B cell (primary cell): ENCODE measurements around the gene SEC61B. TPM values are rescaled to one million over a fixed set of nuclear protein-coding genes. Genes with fewer than 3 reads are reported as not detected.

Source experiments
- ATAC-seq: fragments of 200-7000 bp; cut with Tn5 transposase; one replicate; pipeline ENCODE4 v1.10.0; 2021; ENCODE audit warnings: low read depth, mild to moderate bottlenecking, moderate number of reproducible peaks, moderate library complexity
- CTCF ChIA-PET: fragments of 350-600 bp; sonication (Branson Sonifier 250); formaldehyde crosslinking; loops from one replicate; lab custom pipeline; 2021; ENCODE audit warnings: antibody characterized with exemption, inconsistent platforms; lab: Charles Lee
- POLR2A ChIA-PET: fragments of 350-600 bp; sonication (Branson Sonifier 250); formaldehyde crosslinking; loops from one replicate; lab custom pipeline; 2021; ENCODE audit warnings: antibody characterized with exemption; lab: Charles Lee
- DNase-seq: peaks from one replicate; pipeline ENCODE4 v3.0.0; 2013
- H2AFZ ChIP-seq: 2 replicates; pipeline ENCODE4 v1.6.1; 2012; ENCODE audit warnings: mild to moderate bottlenecking, low read depth, low read length; ENCODE audit not compliant: insufficient read depth, poor library complexity, severe bottlenecking
- H3K27ac ChIP-seq, 2 donors: 1 replicate in 1 of 2; 2 replicates in 1 of 2; pipeline ENCODE4 v1.5.1; 2012 to 2013; ENCODE audit warnings: low read length in 2 of 2, mild to moderate bottlenecking in 2 of 2, moderate library complexity in 1 of 2
- H3K27me3 ChIP-seq, 4 experiments: fragments of 200-600 bp in 1 of 4; sonication (generic) in 1 of 4; replicated peaks in 1 of 4; 1 replicate in 2 of 4; 2 replicates in 2 of 4; pipeline versions ENCODE4 v1.6.1 to v1.7.0; 2013 to 2016; ENCODE audit warnings: low read length in 3 of 4, mild to moderate bottlenecking in 2 of 4, mixed read lengths in 1 of 4, moderate library complexity in 1 of 4; ENCODE audit not compliant: insufficient read depth in 4 of 4, control insufficient read depth in 3 of 4; ENCODE audit errors: control extremely low read depth in 1 of 4
- H3K36me3 ChIP-seq, 2 experiments: replicated peaks in 1 of 2; 1 replicate in 1 of 2; 2 replicates in 1 of 2; pipeline versions ENCODE4 v1.6.1 to v1.7.1; 2013; ENCODE audit warnings: low read length in 1 of 2; ENCODE audit not compliant: insufficient read depth in 2 of 2, control insufficient read depth in 1 of 2; ENCODE audit errors: control extremely low read depth in 1 of 2, extremely low read depth in 1 of 2
- H3K4me1 ChIP-seq, 2 donors: fragments of 200-600 bp in 1 of 2; sonication (generic) in 1 of 2; 1 replicate in 1 of 2; 2 replicates in 1 of 2; pipeline versions ENCODE4 v1.5.1 to v1.6.1; 2013 to 2017; ENCODE audit warnings: low read length in 2 of 2; ENCODE audit not compliant: control insufficient read depth in 2 of 2, insufficient read depth in 2 of 2
- H3K4me2 ChIP-seq: replicated peaks from 2 replicates; pipeline ENCODE3; 2012; ENCODE audit warnings: mild to moderate bottlenecking, low read depth, low read length; ENCODE audit not compliant: poor library complexity, severe bottlenecking
- H3K4me3 ChIP-seq, 5 experiments: fragments of 200-600 bp in 1 of 5; sonication (generic) in 1 of 5; 1 replicate in 3 of 5; 2 replicates in 2 of 5; pipeline versions ENCODE4 v1.5.1 to v1.7.0; 2011 to 2016; ENCODE audit warnings: low read length in 4 of 5, mild to moderate bottlenecking in 4 of 5, low read depth in 2 of 5, control low read depth in 1 of 5, moderate library complexity in 1 of 5; ENCODE audit not compliant: insufficient read depth in 1 of 5; ENCODE audit errors: control extremely low read depth in 1 of 5, extremely low read depth in 1 of 5
- H3K79me2 ChIP-seq: fragments of 200-600 bp; sonication (generic); one replicate; pipeline ENCODE4 v1.6.0; 2016; ENCODE audit warnings: low read length; ENCODE audit not compliant: control insufficient read depth, insufficient read depth
- H3K9ac ChIP-seq: fragments of 200-600 bp; sonication (generic); 2 replicates; pipeline ENCODE4 v1.6.1; 2017; ENCODE audit warnings: mild to moderate bottlenecking, low read length, moderate library complexity
- H3K9me3 ChIP-seq, 3 donors: one replicate each; pipeline versions ENCODE4 v1.6.1 to v1.7.1; 2013; ENCODE audit warnings: low read length in 2 of 3; ENCODE audit not compliant: control insufficient read depth in 2 of 3, insufficient read depth in 1 of 3; ENCODE audit errors: control extremely low read depth in 1 of 3
- H4K20me1 ChIP-seq: 2 replicates; pipeline ENCODE4 v1.6.0; 2012; ENCODE audit warnings: mild to moderate bottlenecking, low read length; ENCODE audit not compliant: insufficient read depth, control insufficient read depth, poor library complexity, severe bottlenecking
- H3K27ac Mint-ChIP-seq: one replicate; pipeline ENCODE4 v1.8.0; 2021; ENCODE audit warnings: mixed read lengths
- H3K27me3 Mint-ChIP-seq: one replicate; pipeline ENCODE4 v1.8.0; 2021; ENCODE audit warnings: mixed read lengths
- H3K4me1 Mint-ChIP-seq: one replicate; pipeline ENCODE4 v1.8.0; 2021; ENCODE audit warnings: mixed read lengths
- H3K4me3 Mint-ChIP-seq: one replicate; pipeline ENCODE4 v1.8.0; 2021; ENCODE audit warnings: mixed read lengths
- H3K9me3 Mint-ChIP-seq: one replicate; pipeline ENCODE4 v1.8.0; 2022; ENCODE audit warnings: mixed read lengths; ENCODE audit not compliant: insufficient read depth
- CTCF ChIP-seq: fragments of 200-600 bp; IDR thresholded peaks from one replicate; pipeline ENCODE4 v1.8.0; 2022; ENCODE audit warnings: antibody characterized with exemption, mild to moderate bottlenecking
- EZH2 ChIP-seq: IDR thresholded peaks from 2 replicates; pipeline ENCODE4 v1.6.1; 2012; ENCODE audit warnings: borderline replicate concordance, low read depth, mild to moderate bottlenecking, moderate library complexity, low read length; ENCODE audit not compliant: insufficient read depth, poor library complexity, severe bottlenecking
- WGBS: methylation state at CpG from one replicate; pipeline ENCODE4 v1.1.5; 2013; ENCODE audit warnings: missing lambda C conversion rate; ENCODE audit not compliant: insufficient coverage; 5-methylcytosine and 5-hydroxymethylcytosine counted together
- intact Hi-C: fragments of 100-400 bp; cut with micrococcal nuclease; formaldehyde crosslinking; loops from one replicate; pipeline ENCODE4 v1.10.0; 2022
- polyA plus RNA-seq: library from polyadenylated mRNA; depleted of rRNA; stranded (reverse); fragments of >200 nt; gene quantifications from 2 replicates; pipeline ENCODE4 v1.2.3, GENCODE V29; 2012
- total RNA-seq, 2 donors: library from RNA; stranded (reverse); fragments of 120-200 nt in 1 of 2; gene quantifications; 1 replicate in 1 of 2; 2 replicates in 1 of 2; pipeline versions ENCODE4 v1.2.3 to v1.2.4, GENCODE V29; 2013 to 2022

Gene SEC61B
- total and polyA plus RNA-seq, 2 donors (not counting 1 experiment from before 2014, with no cell fraction given) = 70.2 to 92.1 TPM

- no peaks in the 10 kb centered on the region for H3K27me3 ChIP-seq
- H3K36me3 ChIP-seq = no peaks in the 10 kb centered on the region
- no peaks in the 10 kb centered on the region for H3K9me3 ChIP-seq
- TF ChIP-seq EZH2 = no peak
- TF ChIP-seq CTCF = no peak
- H4K20me1 ChIP-seq = no peaks in the 10 kb centered on the region
- ChIA-PET CTCF (interaction anchor here (0.5 to 11.1 kb wide), 12 partner anchors 8 to 1140 kb away, joined by 3 to 185 read pairs (median 4); partner anchors contain the start of genes ALG2, NR4A3 and SEC61B), POLR2A (interaction anchor here (0.7 to 1.0 kb wide), 4 partner anchors 17 to 638 kb away, joined by 3 read pairs; no protein-coding TSS in a partner anchor)
- peak; percentile 56 for ATAC-seq
- H3K79me2 ChIP-seq = no peaks in the 10 kb centered on the region
- Mint-ChIP-seq H3K9me3 (no peaks in the 10 kb centered on the region), H3K4me3 (peak overlapping the region; percentile 58), H3K27ac (peak overlapping the region; percentile 85), H3K4me1 (peaks cover 89% of the 10 kb centered on the region), H3K27me3 (no peaks in the 10 kb centered on the region)
- H3K4me2 ChIP-seq = peak overlapping the region; percentile 48
- H2AFZ ChIP-seq = peak overlapping the region; percentile 48
- H3K4me3 ChIP-seq = no peak overlapping the region
- peaks cover 32 to 56% of the 10 kb centered on the region in 2 donors for H3K4me1 ChIP-seq
- DNase-seq = peak; percentile 86
- H3K9ac ChIP-seq = peak overlapping the region; percentile 12
- intact Hi-C loops = loop anchor here (5.0 to 10.0 kb wide), 3 partner anchors 333 to 903 kb away; no protein-coding TSS in a partner anchor
- peak overlapping the region; percentile 28 to 55 for H3K27ac ChIP-seq
- WGBS = no CpG with 5 or more reads among the region's 4 CpGs
These were observed 40.5 kb upstream of the SEC61B start for GRCh38 chr9:99181621-99182020.

GRCh38 chr9:99182356-99182755, 39.7 kb upstream of the SEC61B start:
- H4K20me1 ChIP-seq = no peaks in the 10 kb centered on the region
- no peak overlapping the region for H3K9ac ChIP-seq
- TF ChIP-seq EZH2 (no peak), CTCF (no peak)
- WGBS = 93% methylated on average over 2 of the region's 3 CpGs
- DNase-seq = no peak
- no peak for ATAC-seq
- H3K27me3 ChIP-seq = no peaks in the 10 kb centered on the region
- Mint-ChIP-seq H3K4me3 (peak overlapping the region; percentile 15), H3K27ac (peak overlapping the region; percentile 85), H3K4me1 (peaks cover 91% of the 10 kb centered on the region), H3K27me3 (no peaks in the 10 kb centered on the region), H3K9me3 (no peaks in the 10 kb centered on the region)
- peak overlapping the region; percentile 48 for H3K4me2 ChIP-seq
- H3K4me1 ChIP-seq = peaks cover 39 to 63% of the 10 kb centered on the region in 2 donors
- H3K27ac ChIP-seq = no peak overlapping the region
- no peaks in the 10 kb centered on the region for H3K79me2 ChIP-seq
- H3K9me3 ChIP-seq = no peaks in the 10 kb centered on the region
- ChIA-PET CTCF (interaction anchor here (0.8 to 11.1 kb wide), 14 partner anchors 9 to 1140 kb away, joined by 3 to 185 read pairs (median 4); partner anchors contain the start of genes ALG2, NR4A3 and SEC61B), POLR2A (interaction anchor here (0.5 to 1.0 kb wide), 4 partner anchors 45 to 637 kb away, joined by 3 read pairs; no protein-coding TSS in a partner anchor)
- intact Hi-C loops = loop anchor here (5.0 to 10.0 kb wide), 3 partner anchors 332 to 902 kb away; no protein-coding TSS in a partner anchor
- H3K36me3 ChIP-seq = no peaks in the 10 kb centered on the region
- no peak overlapping the region for H2AFZ ChIP-seq
- H3K4me3 ChIP-seq = no peak overlapping the region
